DND-41 (cell line): Measurements from ENCODE around the gene ABCC4.

Source experiments
- CTCF ChIP-seq: IDR thresholded peaks from 2 replicates; pipeline ENCODE4 v1.5.1; 2012; ENCODE audit warnings: borderline replicate concordance, low read length, moderate library complexity, mild to moderate bottlenecking; ENCODE audit not compliant: poor library complexity, severe bottlenecking; ENCODE audit errors: extremely low read depth
- EZH2 ChIP-seq: IDR thresholded peaks from 3 replicates; pipeline ENCODE4 v1.6.1; 2012; ENCODE audit warnings: borderline replicate concordance, low read depth, mild to moderate bottlenecking, moderate library complexity, low read length, inconsistent platforms; ENCODE audit not compliant: severe bottlenecking

- no peak for TF ChIP-seq CTCF
- TF ChIP-seq EZH2, result no peak
Observed at GRCh38 chr13:95284436-95284835, 16.8 kb downstream of the ABCC4 start.
